Thyroid gland (tissue), 4 donors: ENCODE results near the gene FAM124A. TPM values are rescaled to one million over a fixed set of nuclear protein-coding genes. Genes with fewer than 3 reads are reported as not detected.

ENCODE experiments used
- DNase-seq, 2 donors: peaks; one replicate each; pipeline ENCODE4 v3.0.0-alpha.2; 2019
- H3K27ac ChIP-seq, 3 donors: fragments of 200-600 bp; sonication (generic); 1 replicate in 2 of 3; 2 replicates in 1 of 3; pipeline ENCODE4 v1.5.1; 2016 to 2019; ENCODE audit warnings: mild to moderate bottlenecking in 1 of 3, moderate library complexity in 1 of 3
- H3K27me3 ChIP-seq: fragments of 200-600 bp; sonication (generic); one replicate; pipeline ENCODE4 v1.5.1; 2019
- H3K36me3 ChIP-seq, 2 donors: fragments of 200-600 bp; sonication (generic); one replicate each; pipeline ENCODE4 v1.5.1; 2016 to 2019
- H3K4me1 ChIP-seq, 2 donors: fragments of 200-600 bp; sonication (generic); one replicate each; pipeline ENCODE4 v1.5.1; 2017 to 2019
- H3K4me3 ChIP-seq, 3 donors: fragments of 200-600 bp; sonication (generic); replicated peaks in 1 of 3; 1 replicate in 2 of 3; 2 replicates in 1 of 3; pipeline ENCODE4 v1.5.1; 2016; ENCODE audit warnings: mild to moderate bottlenecking in 1 of 3
- H3K9me3 ChIP-seq: fragments of 200-600 bp; sonication (generic); one replicate; pipeline ENCODE4 v1.5.1; 2017
- POLR2A ChIP-seq, 2 donors: fragments of 450-650 bp; IDR thresholded peaks; one replicate each; pipeline ENCODE4 v1.6.1; 2017; ENCODE audit warnings: antibody characterized with exemption in 2 of 2, mild to moderate bottlenecking in 2 of 2, moderate library complexity in 1 of 2
- WGBS, 2 donors: methylation state at CpG; one replicate each; pipeline ENCODE4 v1.1.5; 2017; 5-methylcytosine and 5-hydroxymethylcytosine counted together
- intact Hi-C: fragments of 100-400 bp; cut with DNase I; formaldehyde crosslinking; loops from one replicate; pipeline ENCODE4 v1.15.1; 2023
- total RNA-seq, 4 donors: library from RNA; depleted of rRNA; stranded (reverse); fragments of >200 nt; gene quantifications; one replicate each; pipeline ENCODE4 v1.2.3, GENCODE V29; 2016
- TF ChIP-seq, protein P1 (sequence below), 6 experiments: fragments of 200-600 bp in 3 of 6; fragments of 450-650 bp in 3 of 6; sonication (generic) in 3 of 6; IDR thresholded peaks; one replicate each; pipeline ENCODE4 v1.5.1; 2016 to 2019; ENCODE audit warnings: antibody characterized with exemption in 6 of 6, mild to moderate bottlenecking in 2 of 6, inconsistent platforms in 1 of 6, moderate library complexity in 1 of 6

Gene FAM124A
- total RNA-seq, 4 donors from 2014 or later = 9.1 to 11.4 (median 9.4) TPM

DNA sequence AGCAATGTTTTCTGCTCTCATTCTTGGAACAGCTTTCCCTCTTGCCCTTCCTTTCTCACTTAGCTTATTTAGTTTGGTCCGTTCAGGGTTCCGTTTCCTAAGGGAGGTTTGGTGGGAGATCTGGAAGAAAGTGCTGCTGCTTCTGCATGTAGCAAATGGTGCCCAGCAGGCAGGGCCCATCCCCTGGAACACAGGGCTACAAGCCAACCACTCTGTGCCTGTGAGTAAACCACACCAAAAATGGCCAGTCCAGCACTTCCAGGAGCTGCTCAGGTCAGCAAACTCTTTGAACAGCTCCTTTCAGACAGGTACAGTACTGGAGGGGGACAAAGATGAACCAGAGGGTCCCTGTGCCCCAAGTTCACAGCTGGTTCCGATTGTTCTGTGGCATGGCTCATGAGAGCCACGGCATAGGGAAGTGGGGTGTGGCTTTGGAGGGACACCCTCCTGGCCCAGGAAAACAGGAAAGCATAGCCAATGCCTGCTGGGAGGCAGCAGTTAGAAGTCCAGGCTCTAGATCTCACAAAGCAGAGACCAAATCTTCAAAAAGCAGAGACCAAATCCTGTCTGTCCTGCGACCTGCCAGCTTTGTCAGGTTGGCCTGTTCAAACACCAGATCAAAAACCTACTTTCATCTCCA, 39.5 kb downstream of the FAM124A start:
- DNase-seq = no peak
- no peak overlapping the region for H3K27ac ChIP-seq
- TF ChIP-seq, protein P1, sequence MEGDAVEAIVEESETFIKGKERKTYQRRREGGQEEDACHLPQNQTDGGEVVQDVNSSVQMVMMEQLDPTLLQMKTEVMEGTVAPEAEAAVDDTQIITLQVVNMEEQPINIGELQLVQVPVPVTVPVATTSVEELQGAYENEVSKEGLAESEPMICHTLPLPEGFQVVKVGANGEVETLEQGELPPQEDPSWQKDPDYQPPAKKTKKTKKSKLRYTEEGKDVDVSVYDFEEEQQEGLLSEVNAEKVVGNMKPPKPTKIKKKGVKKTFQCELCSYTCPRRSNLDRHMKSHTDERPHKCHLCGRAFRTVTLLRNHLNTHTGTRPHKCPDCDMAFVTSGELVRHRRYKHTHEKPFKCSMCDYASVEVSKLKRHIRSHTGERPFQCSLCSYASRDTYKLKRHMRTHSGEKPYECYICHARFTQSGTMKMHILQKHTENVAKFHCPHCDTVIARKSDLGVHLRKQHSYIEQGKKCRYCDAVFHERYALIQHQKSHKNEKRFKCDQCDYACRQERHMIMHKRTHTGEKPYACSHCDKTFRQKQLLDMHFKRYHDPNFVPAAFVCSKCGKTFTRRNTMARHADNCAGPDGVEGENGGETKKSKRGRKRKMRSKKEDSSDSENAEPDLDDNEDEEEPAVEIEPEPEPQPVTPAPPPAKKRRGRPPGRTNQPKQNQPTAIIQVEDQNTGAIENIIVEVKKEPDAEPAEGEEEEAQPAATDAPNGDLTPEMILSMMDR (IDR thresholded peaks at IDR 0.05) = no peak
- no peak for TF ChIP-seq POLR2A (IDR thresholded peaks at IDR 0.05)
- WGBS, 2 donors = 81 to 85% methylated on average over 5 of the region's 5 CpGs
- H3K36me3 ChIP-seq = peaks cover 0 to 3% of the 10 kb centered on the region in 2 donors
- H3K27me3 ChIP-seq = no peaks in the 10 kb centered on the region
- H3K9me3 ChIP-seq = no peaks in the 10 kb centered on the region
- intact Hi-C loops = no loop called here
- H3K4me3 ChIP-seq = no peak overlapping the region
- peaks cover 3 to 9% of the 10 kb centered on the region in 2 donors for H3K4me1 ChIP-seq

DNA sequence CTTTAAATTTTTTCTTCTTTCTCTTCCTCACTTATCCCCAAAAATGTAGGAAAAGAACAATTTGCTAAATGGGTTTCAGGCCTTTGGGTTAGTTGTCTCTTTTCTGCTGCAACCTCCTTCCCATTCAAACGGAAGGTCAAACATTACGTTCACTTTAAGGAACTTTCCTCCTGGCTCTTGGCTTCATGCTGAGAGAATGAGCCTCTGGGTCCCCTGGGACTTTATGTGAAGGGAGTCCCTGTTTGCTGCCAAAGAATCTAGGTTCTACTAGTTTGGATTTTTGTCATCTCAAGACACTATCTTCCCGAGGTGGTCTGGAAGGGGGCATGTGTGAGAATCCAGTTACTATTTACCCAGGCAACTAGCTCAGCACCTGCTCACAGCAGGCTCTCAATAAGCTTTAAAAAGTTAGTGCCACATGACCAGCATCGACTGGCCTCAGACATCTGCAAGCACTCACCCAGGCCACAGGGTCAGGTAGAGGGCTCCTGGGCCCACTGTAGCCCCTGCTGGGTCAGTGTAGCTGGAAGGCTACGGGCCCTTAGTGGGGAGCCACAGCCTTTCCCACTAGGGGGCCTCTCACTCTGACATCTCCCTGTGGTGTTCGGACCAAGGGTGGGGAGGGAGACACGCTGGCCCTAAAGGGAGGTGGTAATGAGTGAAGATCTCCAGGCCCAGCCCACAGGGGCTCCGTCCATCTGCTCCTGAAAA, 40.5 kb downstream of the FAM124A start:
- Histone ChIP-seq H3K9me3 (no peaks in the 10 kb centered on the region), H3K27me3 (no peaks in the 10 kb centered on the region), H3K27ac (no peak overlapping the region), H3K4me3 (no peak overlapping the region), H3K36me3 (peaks cover 0 to 3% of the 10 kb centered on the region in 2 donors), H3K4me1 (peaks cover 3 to 12% of the 10 kb centered on the region in 2 donors)
- intact Hi-C loops = no loop called here
- DNase-seq = no peak
- no peak for TF ChIP-seq POLR2A (IDR thresholded peaks at IDR 0.05)
- TF ChIP-seq, protein P1 (IDR thresholded peaks at IDR 0.05) = no peak
- WGBS, 2 donors = 70 to 76% methylated on average over 3 to 8 of the region's 8 CpGs

DNA sequence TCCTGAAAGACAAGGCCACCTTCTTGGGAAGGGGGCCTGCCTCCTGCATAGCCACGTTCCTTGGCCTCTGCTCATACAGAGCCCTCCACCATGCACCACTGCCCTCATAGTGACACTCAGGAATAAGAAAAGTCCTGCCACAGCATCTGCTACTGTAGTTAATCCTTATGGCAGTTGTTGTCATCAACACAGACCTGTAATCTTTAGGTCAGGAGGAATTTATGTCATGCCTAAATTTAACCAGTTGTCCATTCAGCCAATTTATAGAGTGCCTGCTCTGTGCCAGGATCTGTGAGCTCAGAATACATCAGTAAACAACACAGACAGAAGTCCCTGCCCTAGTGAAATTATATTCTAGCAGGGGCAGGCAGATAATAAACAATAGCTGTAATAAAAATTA, 44.4 kb downstream of the FAM124A start:
- peaks cover 0 to 3% of the 10 kb centered on the region in 2 donors for H3K36me3 ChIP-seq
- peaks cover 0 to 7% of the 10 kb centered on the region in 2 donors for H3K4me1 ChIP-seq
- DNase-seq = peak; percentile 28 to 30
- intact Hi-C loops = no loop called here
- 23 to 50% methylated on average over 1 of the region's 1 CpG for WGBS, 2 donors
- H3K4me3 ChIP-seq = no peak overlapping the region
- H3K9me3 ChIP-seq = no peaks in the 10 kb centered on the region
- TF ChIP-seq, protein P1 (IDR thresholded peaks at IDR 0.05) = no peak
- TF ChIP-seq POLR2A (IDR thresholded peaks at IDR 0.05) = no peak
- H3K27ac ChIP-seq = no peak overlapping the region
- no peaks in the 10 kb centered on the region for H3K27me3 ChIP-seq

DNA sequence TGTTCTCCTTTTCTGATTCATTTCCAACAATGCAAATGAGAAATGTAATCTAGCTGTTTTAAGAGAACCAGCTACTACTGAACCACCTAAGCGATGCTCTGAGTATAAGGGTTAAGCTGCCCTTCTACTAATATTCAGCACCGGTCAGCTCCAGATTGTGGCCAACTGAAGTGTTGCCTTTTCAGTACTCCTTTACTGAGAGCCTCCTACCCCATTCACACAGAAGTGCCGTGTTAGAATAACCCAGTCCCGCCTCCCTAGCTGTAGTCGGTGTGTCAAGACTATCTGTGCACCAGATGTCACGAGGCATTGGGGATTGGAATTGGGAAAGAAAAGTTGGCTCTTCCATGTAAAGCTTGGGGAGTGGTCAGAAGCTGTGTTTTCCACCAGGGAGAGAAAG, 45.4 kb downstream of the FAM124A start:
- Histone ChIP-seq H3K4me1 (peaks cover 0 to 7% of the 10 kb centered on the region in 2 donors), H3K4me3 (no peak overlapping the region), H3K36me3 (peaks cover 0 to 3% of the 10 kb centered on the region in 2 donors), H3K9me3 (no peaks in the 10 kb centered on the region), H3K27me3 (no peaks in the 10 kb centered on the region), H3K27ac (no peak overlapping the region)
- DNase-seq = peak in 1 of 2 donors; percentile 23
- WGBS, 2 donors = 40 to 47% methylated on average over 6 of the region's 6 CpGs
- intact Hi-C loops = no loop called here
- no peak for TF ChIP-seq POLR2A (IDR thresholded peaks at IDR 0.05)
- TF ChIP-seq, protein P1 (IDR thresholded peaks at IDR 0.05) = no peak

DNA sequence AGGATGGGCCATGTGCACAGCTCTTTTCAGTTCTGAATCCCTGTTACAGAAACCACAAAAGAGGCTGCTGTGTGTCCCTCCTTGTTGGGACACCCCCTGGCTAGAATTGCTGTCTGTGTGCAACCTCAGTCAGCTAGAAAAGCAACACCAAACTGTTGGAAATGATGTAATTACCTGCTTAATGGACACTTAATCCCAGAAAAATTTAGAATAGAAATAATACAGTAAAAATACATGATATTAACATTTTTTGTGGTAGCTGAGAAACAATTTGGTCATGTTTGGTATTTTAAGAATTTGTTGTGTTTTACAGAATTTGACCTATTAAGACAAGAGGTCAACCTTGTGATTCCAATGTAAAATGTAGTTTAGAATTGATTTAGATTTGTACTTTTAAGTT, 46.8 kb downstream of the FAM124A start:
- Histone ChIP-seq H3K36me3 (peaks cover 0 to 3% of the 10 kb centered on the region in 2 donors), H3K4me3 (no peak overlapping the region), H3K27ac (no peak overlapping the region), H3K9me3 (no peaks in the 10 kb centered on the region), H3K4me1 (peaks cover 0 to 7% of the 10 kb centered on the region in 2 donors), H3K27me3 (no peaks in the 10 kb centered on the region)
- TF ChIP-seq, protein P1 (IDR thresholded peaks at IDR 0.05) = no peak
- no peak for TF ChIP-seq POLR2A (IDR thresholded peaks at IDR 0.05)
- intact Hi-C loops = no loop called here
- no peak for DNase-seq
